ENCODE results near the gene PCDHGC5.
A peak's percentile ranks its signal among the peaks of the same experiment; 100 is the strongest.

The PCDHGC5 gene

GRCh38 chr5:141512911-141513626 lies 24.2 kb downstream of the PCDHGC5 start:
- no peak for DNase-seq (ENCODE audit: low spot score)

- DNase-seq (ENCODE audit: low spot score), result no peak
These were observed 24.9 kb downstream of the PCDHGC5 start for GRCh38 chr5:141513627-141514329.

- DNase-seq (ENCODE audit: low spot score), result no peak
These were observed 25.7 kb downstream of the PCDHGC5 start for GRCh38 chr5:141514330-141515133.

GRCh38 chr5:141515141-141515540 lies 26.3 kb downstream of the PCDHGC5 start:
- no peak for DNase-seq (ENCODE audit: low spot score)

GRCh38 chr5:141515946-141516671 lies 27.2 kb downstream of the PCDHGC5 start:
- DNase-seq (ENCODE audit: low spot score), result no peak

GRCh38 chr5:141516672-141517025 lies 27.8 kb downstream of the PCDHGC5 start:
- DNase-seq (ENCODE audit: low spot score), result no peak

- no peak for DNase-seq (ENCODE audit: low spot score)
These were observed 28.4 kb downstream of the PCDHGC5 start for GRCh38 chr5:141517312-141517711.

GRCh38 chr5:141517880-141518617 lies 29.2 kb downstream of the PCDHGC5 start:
- no peak for DNase-seq (ENCODE audit: low spot score)

- no peak for DNase-seq (ENCODE audit: low spot score)
These were observed 29.7 kb downstream of the PCDHGC5 start for GRCh38 chr5:141518618-141519015.

- no peak for DNase-seq (ENCODE audit: low spot score)
These were observed 31.0 kb downstream of the PCDHGC5 start for GRCh38 chr5:141519605-141520565.

GRCh38 chr5:141521244-141521781 lies 32.4 kb downstream of the PCDHGC5 start:
- DNase-seq (ENCODE audit: low spot score), result no peak

- no peak for DNase-seq (ENCODE audit: low spot score)
These were observed 33.4 kb downstream of the PCDHGC5 start for GRCh38 chr5:141522301-141522700.

GRCh38 chr5:141523991-141524390 lies 35.1 kb downstream of the PCDHGC5 start:
- DNase-seq (ENCODE audit: low spot score), result no peak

GRCh38 chr5:141524604-141525597 lies 36.0 kb downstream of the PCDHGC5 start:
- DNase-seq (ENCODE audit: low spot score), result peak; percentile 87

GRCh38 chr5:141525653-141526052 lies 36.8 kb downstream of the PCDHGC5 start:
- no peak for DNase-seq (ENCODE audit: low spot score)

- no peak for DNase-seq (ENCODE audit: low spot score)
These were observed 38.5 kb downstream of the PCDHGC5 start for GRCh38 chr5:141527426-141527825.

GRCh38 chr5:141528291-141528984 lies 39.6 kb downstream of the PCDHGC5 start:
- DNase-seq (ENCODE audit: low spot score), result no peak

- no peak for DNase-seq (ENCODE audit: low spot score)
These were observed 40.1 kb downstream of the PCDHGC5 start for GRCh38 chr5:141529002-141529401.
